COR-L47 (cell line): ENCODE results near the gene PRR5L.
"Not testable (repeated sequence)": the region's sequence is repeated elsewhere in the genome, so short reads cannot be mapped to it uniquely, and the experiment has no call there.

Source experiments
- DNase-seq: peaks from one replicate; lab custom pipeline; 2025; lab: John Stamatoyannopoulos, UW

PRR5L gene

GRCh38 chr11:36462321-36462720 is 166.2 kb downstream of the PRR5L start:
- DNase-seq, result no peak

GRCh38 chr11:36463781-36464180 is 167.7 kb downstream of the PRR5L start:
- no peak for DNase-seq

GRCh38 chr11:36464720-36465119 is 168.6 kb downstream of the PRR5L start:
- DNase-seq, result no peak

GRCh38 chr11:36465449-36466163 is 169.5 kb downstream of the PRR5L start:
- DNase-seq, result no peak

- no peak for DNase-seq
Observed at GRCh38 chr11:36467012-36467411, 170.9 kb downstream of the PRR5L start.

- no peak for DNase-seq
Observed at GRCh38 chr11:36467916-36468315, 171.8 kb downstream of the PRR5L start.

DNA sequence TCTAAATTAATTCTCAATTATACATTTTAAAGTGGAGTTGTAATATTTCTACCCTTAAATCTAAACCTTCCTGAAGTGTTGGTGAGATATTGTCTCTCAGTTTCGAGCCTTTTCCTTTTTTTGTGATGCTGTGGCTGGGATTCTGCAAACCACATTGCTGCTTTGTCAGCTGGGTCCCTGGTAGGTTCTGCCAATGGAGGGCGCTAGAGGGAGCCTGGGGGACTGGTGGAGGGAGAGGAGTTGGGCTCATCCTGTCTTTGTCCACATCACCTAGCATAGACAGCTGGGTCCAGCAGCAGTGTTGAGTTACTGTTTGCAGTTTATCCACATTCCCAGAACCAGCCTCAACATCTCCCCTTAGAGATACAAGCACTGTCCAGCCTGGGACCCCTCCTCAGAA is 173.0 kb downstream of the PRR5L start:
- no peak for DNase-seq

- no peak for DNase-seq
Observed at GRCh38 chr11:36469881-36470802, 174.1 kb downstream of the PRR5L start.

- no peak for DNase-seq
Observed at GRCh38 chr11:36471577-36471976, 175.5 kb downstream of the PRR5L start.

DNA sequence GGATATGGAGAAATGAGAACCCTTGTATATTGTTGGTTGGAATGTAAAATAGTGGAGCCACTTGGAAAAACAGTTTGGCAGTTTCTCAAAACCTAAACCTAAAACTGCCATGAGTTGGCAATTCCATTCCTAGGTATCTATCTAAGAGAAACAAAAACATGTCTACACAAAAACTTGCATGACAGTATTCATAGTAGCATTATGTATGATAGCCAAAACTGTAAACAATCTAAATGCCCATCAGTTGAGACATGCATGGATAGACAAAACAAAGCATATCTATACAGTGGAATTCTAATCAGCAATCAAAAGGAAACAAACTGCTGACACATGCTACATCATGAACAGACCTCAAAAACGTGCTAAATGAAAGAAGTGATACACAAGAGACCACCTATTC is 179.1 kb downstream of the PRR5L start:
- no peak for DNase-seq

DNA sequence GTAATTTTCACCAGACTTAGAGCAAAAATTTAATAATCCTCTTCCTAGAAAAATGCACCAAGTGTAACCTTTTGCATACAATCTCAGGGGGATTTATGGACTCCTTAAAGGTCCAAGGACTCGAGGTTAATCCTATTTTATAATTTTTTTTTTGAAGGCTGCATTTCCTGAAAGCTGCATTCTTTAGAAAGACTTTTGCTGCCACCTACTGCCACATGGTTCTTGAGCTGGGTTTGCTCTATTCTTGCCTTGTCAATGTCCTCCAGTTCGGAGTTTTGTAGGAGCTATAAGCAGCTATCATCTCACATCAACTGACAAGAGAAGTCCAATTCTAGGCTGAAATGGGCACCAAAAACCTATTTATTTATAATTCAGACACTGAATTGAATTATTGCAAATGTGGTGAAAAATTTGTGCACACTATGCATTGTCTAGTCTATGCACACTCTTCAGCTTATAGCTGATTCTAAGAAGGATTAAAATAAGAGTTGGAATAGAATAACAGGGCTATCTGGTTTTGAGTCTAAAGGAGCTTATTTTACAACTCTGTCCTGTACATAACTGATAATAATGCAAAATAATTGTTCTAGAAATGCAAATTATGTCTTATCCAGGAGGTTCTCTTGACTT is 182.7 kb downstream of the PRR5L start:
- DNase-seq, result peak; percentile 29

GRCh38 chr11:36480833-36481232 is 184.7 kb downstream of the PRR5L start:
- no peak for DNase-seq

DNA sequence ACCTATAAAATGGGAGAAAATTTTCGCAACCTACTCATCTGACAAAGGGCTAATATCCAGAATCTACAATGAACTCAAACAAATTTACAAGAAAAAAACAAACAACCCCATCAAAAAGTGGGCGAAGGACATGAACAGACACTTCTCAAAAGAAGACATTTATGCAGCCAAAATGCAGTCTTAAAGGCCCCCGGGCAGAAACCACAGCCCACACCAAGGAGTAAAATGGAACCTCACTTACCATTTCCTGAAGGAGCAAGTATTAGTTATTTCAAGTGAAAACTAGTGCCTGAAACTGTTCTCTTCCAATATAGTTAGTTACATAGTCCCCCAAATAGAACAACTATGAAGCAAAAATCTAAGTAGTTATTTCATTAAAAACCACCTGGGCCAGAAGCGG is 187.0 kb downstream of the PRR5L start:
- DNase-seq, result not testable (repeated sequence)

- DNase-seq, result no peak
Observed at GRCh38 chr11:36485298-36486002, 189.4 kb downstream of the PRR5L start.

DNA sequence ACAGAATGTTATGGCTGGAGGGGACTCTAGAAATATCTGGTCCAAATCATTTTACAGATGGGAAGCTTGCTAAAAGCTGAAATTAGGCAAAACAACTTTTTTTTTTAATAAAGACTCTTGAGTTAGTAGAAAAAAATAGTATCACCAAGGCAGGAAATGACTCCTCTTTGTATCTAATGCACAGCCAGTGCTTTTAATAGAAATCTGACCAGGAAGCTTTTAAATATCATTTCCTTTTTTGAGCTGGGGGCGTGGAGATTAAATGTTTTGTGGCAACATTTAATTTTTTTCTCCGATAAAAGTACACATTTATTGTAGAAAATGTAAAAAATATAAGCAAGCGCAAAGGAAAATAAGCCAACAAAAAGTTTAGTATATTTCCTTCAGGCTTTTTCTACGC is 191.5 kb downstream of the PRR5L start:
- DNase-seq, result no peak

DNA sequence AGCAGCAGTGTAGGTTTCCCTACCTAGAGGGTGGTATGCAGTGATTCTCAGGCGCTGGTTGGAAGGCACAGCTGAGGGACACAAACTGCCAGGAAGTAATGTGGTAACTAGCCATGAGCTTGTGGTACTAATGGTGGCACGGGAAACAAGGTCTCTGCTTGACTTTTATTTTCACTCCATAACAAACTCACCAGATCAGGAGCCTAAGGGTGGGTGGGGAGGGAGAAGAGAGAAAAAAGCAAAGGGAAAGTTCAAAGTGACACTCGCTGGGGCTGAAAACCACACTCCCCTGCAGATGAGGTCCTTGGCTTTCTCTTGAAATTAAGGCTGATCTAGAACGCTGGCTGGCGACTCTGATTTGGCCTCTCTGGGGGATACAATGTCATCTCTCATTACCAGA is 192.0 kb downstream of the PRR5L start:
- DNase-seq, result no peak

GRCh38 chr11:36490026-36490806 is 194.1 kb downstream of the PRR5L start:
- no peak for DNase-seq

DNA sequence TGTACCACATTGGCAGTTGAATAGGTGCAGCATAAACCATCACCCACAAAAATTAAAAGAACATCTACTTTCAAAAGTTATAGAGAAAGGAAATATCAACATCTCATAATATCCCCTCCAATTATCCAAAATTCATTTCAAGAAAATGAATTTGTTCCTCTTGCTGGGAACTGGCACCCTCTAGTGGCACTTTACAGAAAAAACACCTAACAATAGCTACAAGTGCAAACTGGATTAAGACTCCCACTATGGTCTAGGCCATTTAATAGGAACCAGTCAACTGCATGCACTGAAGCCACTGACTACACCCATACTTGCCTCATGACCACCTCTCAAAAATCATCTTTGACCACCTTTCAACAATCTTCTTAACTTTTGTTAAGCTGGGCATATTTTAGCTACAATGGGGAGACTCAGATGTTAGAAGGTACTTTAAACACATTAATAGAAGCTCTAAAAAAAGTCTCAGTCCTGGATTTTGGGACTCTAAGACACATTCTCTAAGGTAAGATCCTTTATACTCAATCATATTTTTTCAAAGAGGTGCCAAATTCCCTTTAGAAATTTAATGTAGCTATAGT is 196.7 kb downstream of the PRR5L start:
- peak; percentile 44 for DNase-seq

DNA sequence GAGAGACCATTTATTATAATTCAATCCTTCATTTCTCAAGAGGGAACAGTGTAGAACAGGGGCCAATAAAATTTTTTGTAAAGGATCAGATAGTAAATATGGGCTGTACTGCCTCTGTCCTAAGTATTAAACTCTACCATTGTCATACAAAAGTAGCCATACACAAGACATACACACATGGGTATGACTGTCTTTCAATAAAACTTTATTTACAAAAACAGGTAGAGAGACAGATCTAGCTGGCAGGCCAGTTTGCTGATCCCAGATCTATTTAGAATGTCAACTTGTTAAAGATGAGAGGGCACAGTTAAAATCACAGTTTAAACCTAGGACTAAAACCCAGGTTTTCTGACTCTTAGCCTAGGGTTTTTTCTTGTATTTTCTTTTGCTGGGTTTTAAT is 197.2 kb downstream of the PRR5L start:
- DNase-seq, result no peak

DNA sequence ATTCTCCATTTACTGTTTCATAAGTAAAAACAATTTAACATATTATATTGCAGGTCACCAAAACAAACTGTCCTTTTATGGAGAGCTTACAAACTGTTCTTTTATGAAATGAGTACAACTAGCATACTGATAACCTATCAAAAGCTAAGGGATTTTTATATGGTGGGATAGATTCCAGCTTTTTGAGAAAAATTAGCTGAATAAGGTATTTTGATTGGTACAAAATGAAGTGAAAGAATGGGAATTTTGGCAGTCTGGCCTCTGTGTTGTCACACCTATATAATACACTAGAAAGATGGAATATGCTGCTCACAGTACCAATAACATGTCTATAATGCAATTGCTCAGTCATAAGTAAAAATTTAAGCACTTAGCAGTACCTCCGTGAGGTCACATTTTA is 202.6 kb downstream of the PRR5L start:
- DNase-seq, result no peak

DNA sequence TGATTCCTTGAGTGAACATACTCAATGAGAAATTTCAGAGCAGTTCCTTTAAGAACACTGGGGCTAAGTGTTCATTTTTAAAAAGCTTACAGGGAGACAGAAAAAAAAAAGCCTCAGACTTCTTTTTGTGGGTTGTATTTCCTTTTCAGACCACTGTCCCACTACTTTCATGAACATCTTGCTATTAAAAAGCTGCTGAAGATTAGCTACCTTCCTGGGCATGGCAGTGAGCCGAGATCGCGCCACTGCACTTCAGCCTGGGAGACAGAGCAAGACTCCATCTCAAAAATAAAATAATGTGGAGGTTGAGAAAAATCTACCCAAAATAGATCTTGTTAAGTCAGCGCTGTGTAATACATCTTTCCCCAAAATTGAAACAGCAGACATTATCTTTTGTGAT is 203.2 kb downstream of the PRR5L start:
- DNase-seq, result no peak
